GM12873 (cell line): ENCODE data around the gene DYNLRB1.

Experiments used
- TF ChIP-seq, protein P1 (sequence below): IDR thresholded peaks from 2 replicates; pipeline ENCODE4 v1.5.1; 2012; ENCODE audit warnings: low read depth, mild to moderate bottlenecking, moderate library complexity, low read length, control low read depth; ENCODE audit not compliant: insufficient read depth; ENCODE audit errors: missing control alignments

DYNLRB1 gene

DNA sequence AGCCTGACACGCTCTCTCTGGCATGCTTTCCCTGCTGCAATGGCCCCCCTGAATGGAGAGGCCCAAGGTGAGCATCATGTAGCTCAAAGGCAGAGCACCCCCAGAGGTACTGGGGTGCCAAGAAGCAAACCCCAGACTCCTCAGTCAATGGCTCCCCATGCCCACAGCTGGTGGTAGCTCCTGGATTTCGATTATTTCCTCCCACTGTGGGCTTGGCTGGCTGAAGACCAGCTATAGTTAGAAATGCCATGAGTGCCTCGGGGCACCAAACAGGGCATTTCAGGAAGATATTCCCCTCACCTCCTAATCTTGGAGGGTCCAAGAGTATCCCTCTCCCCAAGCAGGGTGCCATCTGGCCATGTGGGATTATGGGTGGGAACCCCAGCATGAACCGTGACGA, 59.0 kb downstream of the DYNLRB1 start:
- TF ChIP-seq, protein P1, sequence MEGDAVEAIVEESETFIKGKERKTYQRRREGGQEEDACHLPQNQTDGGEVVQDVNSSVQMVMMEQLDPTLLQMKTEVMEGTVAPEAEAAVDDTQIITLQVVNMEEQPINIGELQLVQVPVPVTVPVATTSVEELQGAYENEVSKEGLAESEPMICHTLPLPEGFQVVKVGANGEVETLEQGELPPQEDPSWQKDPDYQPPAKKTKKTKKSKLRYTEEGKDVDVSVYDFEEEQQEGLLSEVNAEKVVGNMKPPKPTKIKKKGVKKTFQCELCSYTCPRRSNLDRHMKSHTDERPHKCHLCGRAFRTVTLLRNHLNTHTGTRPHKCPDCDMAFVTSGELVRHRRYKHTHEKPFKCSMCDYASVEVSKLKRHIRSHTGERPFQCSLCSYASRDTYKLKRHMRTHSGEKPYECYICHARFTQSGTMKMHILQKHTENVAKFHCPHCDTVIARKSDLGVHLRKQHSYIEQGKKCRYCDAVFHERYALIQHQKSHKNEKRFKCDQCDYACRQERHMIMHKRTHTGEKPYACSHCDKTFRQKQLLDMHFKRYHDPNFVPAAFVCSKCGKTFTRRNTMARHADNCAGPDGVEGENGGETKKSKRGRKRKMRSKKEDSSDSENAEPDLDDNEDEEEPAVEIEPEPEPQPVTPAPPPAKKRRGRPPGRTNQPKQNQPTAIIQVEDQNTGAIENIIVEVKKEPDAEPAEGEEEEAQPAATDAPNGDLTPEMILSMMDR, result no peak

DNA sequence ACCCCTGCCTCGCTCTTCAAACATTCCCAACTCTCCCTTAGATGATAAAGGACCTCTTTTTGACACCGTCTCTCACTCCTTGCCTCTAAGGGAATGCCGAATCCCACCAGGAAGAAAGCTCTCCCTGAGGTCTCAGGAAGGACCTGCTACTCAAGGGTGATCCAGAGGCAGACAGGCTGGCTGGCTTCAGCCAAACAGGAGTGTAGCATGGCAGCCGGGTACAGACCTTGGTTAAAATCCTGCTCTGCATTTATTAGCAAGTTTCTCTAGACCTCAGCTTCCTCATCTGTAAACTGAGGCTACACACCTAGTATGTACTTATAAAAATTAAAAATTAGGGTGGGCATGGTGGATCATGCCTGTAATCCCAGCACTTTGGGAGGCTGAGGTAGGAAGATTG, 59.5 kb downstream of the DYNLRB1 start:
- TF ChIP-seq, protein P1, result no peak

DNA sequence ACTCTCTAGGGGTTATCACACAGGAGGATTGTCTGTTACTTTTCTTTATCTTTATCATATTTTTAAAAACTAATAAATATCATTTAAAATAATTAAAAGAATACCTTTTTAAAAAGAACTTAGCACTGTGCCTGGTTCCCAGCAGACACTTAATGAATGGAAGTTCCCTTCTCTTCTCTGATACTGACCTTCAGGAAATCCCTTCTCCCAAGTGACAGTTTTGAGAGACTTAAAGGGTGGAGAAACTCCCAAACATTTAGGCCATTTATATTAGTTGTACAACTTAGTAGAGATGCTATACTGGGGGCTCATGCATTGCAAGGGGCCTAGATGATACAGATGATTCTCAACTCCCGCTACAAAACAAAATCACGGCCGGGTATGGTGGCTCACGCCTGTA, 60.8 kb downstream of the DYNLRB1 start:
- TF ChIP-seq, protein P1, result no peak

DNA sequence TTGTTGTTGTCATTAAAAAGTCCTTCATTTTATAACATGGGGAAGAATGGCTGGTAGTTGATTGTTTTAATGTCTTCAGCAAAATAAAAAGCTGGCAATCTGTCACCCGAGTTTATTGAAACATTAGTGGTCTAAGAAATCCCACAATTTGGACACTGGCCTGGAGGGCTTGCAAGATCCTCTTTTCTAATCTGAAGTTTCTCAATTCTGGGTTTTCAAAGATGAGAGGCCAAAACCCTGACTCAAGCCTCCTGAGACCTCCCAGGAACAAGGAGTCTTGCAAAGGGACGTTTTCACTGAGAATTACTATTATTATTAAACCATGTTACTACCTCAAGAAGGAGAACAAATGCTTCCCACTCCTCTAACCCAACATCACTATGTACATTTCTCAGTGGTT, 61.8 kb downstream of the DYNLRB1 start:
- TF ChIP-seq, protein P1, result no peak

DNA sequence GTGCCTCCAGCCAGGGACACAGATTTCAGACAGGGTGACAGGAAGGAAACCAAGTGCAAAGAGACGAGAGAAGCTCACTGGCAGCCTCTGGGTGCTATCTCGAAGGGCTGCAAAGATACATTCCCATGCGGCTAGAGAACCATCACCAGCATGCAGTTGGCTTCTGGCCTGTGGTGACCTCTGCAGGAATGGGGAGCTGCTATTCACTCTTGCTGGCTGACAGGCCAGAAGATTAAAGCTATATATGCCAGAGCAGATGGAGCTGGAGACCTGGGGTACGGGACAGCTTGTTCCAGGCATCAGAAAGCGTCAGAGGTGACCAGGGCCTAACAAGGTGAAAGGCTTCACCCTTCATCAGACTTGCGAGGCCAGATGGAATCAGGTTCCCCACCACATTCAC, 62.3 kb downstream of the DYNLRB1 start:
- TF ChIP-seq, protein P1, result no peak

DNA sequence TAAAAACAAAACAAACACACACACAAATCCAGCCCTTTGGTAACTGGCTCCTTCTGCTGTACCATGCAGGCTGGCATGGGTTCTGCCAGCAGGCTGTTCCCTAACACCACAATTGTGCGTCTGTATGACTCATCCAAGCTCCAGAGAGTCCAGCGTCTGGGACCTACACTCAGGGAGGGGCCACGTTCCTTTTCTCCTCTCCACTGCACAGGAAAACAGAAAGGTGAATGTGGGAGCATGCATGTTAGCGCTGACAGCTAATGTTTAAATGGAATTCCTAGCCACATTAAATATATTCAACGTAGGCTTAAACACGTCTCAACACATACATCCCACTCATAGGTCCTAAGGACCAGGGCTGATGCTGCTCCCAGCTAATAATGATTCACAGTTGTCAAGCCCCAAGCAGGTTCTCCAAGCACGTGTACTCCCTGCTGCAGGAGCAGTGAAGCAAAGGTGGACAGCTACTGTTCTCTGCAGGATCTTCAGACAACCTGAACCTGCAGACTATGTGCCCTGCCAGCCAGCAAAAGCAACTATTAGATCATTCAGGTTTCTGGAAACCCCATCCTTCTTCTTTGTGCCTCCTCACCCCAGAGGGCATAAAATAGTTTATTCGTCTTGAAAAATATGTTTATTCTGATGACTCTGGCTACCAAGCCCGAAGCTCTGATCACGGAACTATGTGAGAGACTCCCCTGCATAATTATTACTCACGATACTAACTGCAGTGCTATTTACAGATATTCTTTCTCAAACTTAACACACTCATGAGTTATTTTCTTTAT, 63.2 kb downstream of the DYNLRB1 start:
- TF ChIP-seq, protein P1, result peak; percentile 16

DNA sequence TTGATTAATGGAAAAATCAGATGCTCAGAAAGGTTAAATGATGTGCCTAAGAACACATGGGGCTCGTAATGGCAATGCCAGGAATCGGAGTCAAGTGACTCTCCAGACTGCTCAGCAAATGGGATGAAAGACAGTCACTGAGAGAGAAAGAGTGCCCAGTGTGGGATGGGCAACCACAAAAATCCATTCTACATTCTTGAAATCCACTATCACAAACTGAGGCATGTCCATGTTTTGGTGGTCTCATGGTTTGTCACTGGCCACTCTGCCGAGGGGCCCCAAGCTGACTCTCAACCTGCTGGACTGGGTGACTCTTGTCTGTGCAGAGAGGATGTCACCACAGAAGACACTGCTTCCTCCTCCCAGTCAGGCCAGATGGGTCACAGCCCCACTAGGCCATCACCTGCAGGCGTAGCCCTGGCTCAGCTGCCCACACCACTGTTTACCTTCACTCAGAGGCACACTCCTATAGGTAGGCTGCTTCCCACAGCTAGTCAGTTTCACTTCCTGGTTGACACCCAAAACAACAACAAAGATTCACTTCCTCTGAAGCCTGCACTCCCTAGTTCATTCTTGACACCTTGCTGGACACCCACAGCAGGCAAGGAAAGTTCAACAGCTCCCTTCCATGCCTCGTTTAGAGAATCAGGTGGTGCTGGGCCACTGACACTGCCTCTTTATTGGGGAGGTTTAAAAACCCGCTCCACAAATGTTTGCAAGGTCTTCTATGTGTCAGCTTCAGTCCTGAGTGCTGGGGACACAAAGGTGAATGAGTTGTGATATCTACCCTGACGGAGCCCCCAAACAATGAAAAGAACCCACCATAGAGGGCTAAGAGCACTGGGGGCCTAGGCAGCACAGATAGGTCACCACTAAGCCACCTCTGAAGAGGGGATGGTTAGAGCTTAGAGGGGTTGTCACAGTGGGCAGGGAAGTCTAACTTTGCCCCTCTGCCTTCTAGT, 64.0 kb downstream of the DYNLRB1 start:
- TF ChIP-seq, protein P1, result no peak
